HepG2 (cell line): ENCODE measurements around the gene LRRC51. TPM values are rescaled to one million over a fixed set of nuclear protein-coding genes. Genes with fewer than 3 reads are reported as not detected.

ENCODE experiments used
- AHDC1 ChIP-seq: sonication (generic); formaldehyde crosslinking; IDR thresholded peaks from 2 replicates; pipeline ENCODE4 v1.5.1; 2020; ENCODE audit warnings: mild to moderate bottlenecking, missing genetic modification reagents, borderline replicate concordance
- AKAP8 ChIP-seq: sonication (generic); formaldehyde crosslinking; IDR thresholded peaks from 2 replicates; pipeline ENCODE4 v1.5.1; 2020; ENCODE audit warnings: mild to moderate bottlenecking, missing genetic modification reagents
- ATF2 ChIP-seq: sonication (generic); formaldehyde crosslinking; IDR thresholded peaks from 2 replicates; pipeline ENCODE4 v1.4.0; 2020; ENCODE audit warnings: missing genetic modification reagents
- GFI1 ChIP-seq: sonication (generic); formaldehyde crosslinking; IDR thresholded peaks from 2 replicates; pipeline ENCODE4 v1.5.0; 2020; ENCODE audit warnings: missing genetic modification reagents, mild to moderate bottlenecking, borderline replicate concordance
- GMEB1 ChIP-seq: sonication (generic); formaldehyde crosslinking; IDR thresholded peaks from 2 replicates; pipeline ENCODE4 v1.5.1; 2020; ENCODE audit warnings: missing genetic modification reagents, mild to moderate bottlenecking, borderline replicate concordance
- ISL2 ChIP-seq: sonication (generic); formaldehyde crosslinking; IDR thresholded peaks from 2 replicates; pipeline ENCODE4 v1.5.0; 2020; ENCODE audit warnings: missing genetic modification reagents
- KLF13 ChIP-seq: sonication (generic); formaldehyde crosslinking; IDR thresholded peaks from 2 replicates; pipeline ENCODE4 v1.4.0; 2020; ENCODE audit warnings: mild to moderate bottlenecking, missing genetic modification reagents
- KMT2B ChIP-seq: IDR thresholded peaks from 2 replicates; pipeline ENCODE4 v1.6.1; 2016; ENCODE audit warnings: missing genetic modification reagents, missing compliant biosample characterization
- NRL ChIP-seq: sonication (generic); formaldehyde crosslinking; IDR thresholded peaks from 2 replicates; pipeline ENCODE4 v1.5.0; 2020; ENCODE audit warnings: missing genetic modification reagents, mild to moderate bottlenecking, moderate library complexity, borderline replicate concordance
- SRSF4 ChIP-seq: fragments of 200-400 bp; formaldehyde crosslinking; IDR thresholded peaks from one replicate; pipeline ENCODE4 v1.6.1; 2018; ENCODE audit warnings: mild to moderate bottlenecking, low read depth, low read length, moderate library complexity; ENCODE audit not compliant: poor library complexity, severe bottlenecking
- USF2 ChIP-seq, 2 experiments: sonication (generic) in 1 of 2; formaldehyde crosslinking in 1 of 2; IDR thresholded peaks; 2 replicates each; pipeline versions ENCODE4 v1.5.1 to v1.6.1; 2011 to 2020; ENCODE audit warnings: borderline replicate concordance in 1 of 2, low read depth in 1 of 2, low read length in 1 of 2, mild to moderate bottlenecking in 1 of 2, missing genetic modification reagents in 1 of 2, moderate library complexity in 1 of 2
- ZBTB7A ChIP-seq: sonication (generic); formaldehyde crosslinking; IDR thresholded peaks from 2 replicates; pipeline ENCODE4 v1.8.0; 2022; ENCODE audit warnings: mild to moderate bottlenecking, missing genetic modification reagents
- ZNF331 ChIP-seq: sonication (generic); formaldehyde crosslinking; IDR thresholded peaks from 2 replicates; pipeline ENCODE4 v1.4.0; 2020; ENCODE audit warnings: missing genetic modification reagents
- ZNF7 ChIP-seq: IDR thresholded peaks from 2 replicates; pipeline ENCODE4 v1.6.1; 2016; ENCODE audit warnings: missing biosample characterization, missing genetic modification reagents
- ZNF83 ChIP-seq: sonication (generic); formaldehyde crosslinking; IDR thresholded peaks from 2 replicates; pipeline ENCODE4 v1.4.0; 2020; ENCODE audit warnings: missing genetic modification reagents, mild to moderate bottlenecking, borderline replicate concordance
- polyA plus RNA-seq, 8 experiments: library from polyadenylated mRNA; depleted of rRNA in 3 of 8; stranded (reverse) in 7 of 8; unstranded in 1 of 8; fragments of >200 nt; fragmentation: Illumina TruSeq in 4 of 8; extraction: Trizol in 4 of 8; gene quantifications; 2 replicates each; pipeline versions ENCODE4 v1.2.1 to v1.2.3, GENCODE V29; 2011 to 2016; ENCODE audit warnings: low read depth in 4 of 8, missing spikeins in 1 of 8, mixed read lengths in 1 of 8; ENCODE audit not compliant: insufficient read depth in 1 of 8
- total RNA-seq, 5 experiments: library from RNA; depleted of rRNA; stranded (reverse); fragments of >200 nt; fragmentation: Illumina TruSeq; extraction: Trizol; gene quantifications; 2 replicates each; pipeline ENCODE4 v1.2.3, GENCODE V29; 2016; ENCODE audit warnings: low read depth in 1 of 5

Gene LRRC51
- total and polyA plus RNA-seq, 2 of the 13 experiments (the other 11 are each of a cell fraction or from before 2014, with no cell fraction given), result 5.3 to 6.0 TPM

- TF ChIP-seq USF2 (IDR thresholded peaks at IDR 0.05; ENCODE audit: low read depth, low read length) (peak; percentile 99), USF2 (CRISPR knock-in tag; IDR thresholded peaks at IDR 0.05; ENCODE audit: borderline replicate concordance) (peak; percentile 96; the same call in 1 of the 2 replicates), GMEB1 (CRISPR knock-in tag) (peak; percentile 76; the same call in 1 of the 2 replicates), NRL (CRISPR knock-in tag) (no peak), SRSF4 (no peak), ZNF7 (no peak), KMT2B (CRISPR knock-in tag) (peak; percentile 67), ZBTB7A (CRISPR knock-in tag) (no peak), AHDC1 (CRISPR knock-in tag) (0 out of 2 replicates have a peak, but pooled peaks have one; percentile 21), KLF13 (no peak), AKAP8 (CRISPR knock-in tag) (no peak), ZNF331 (CRISPR knock-in tag) (peak; percentile 10; the same call in 1 of the 2 replicates), ZNF83 (CRISPR knock-in tag) (peak; percentile 54; the same call in 1 of the 2 replicates), GFI1 (CRISPR knock-in tag) (no peak), ISL2 (peak; percentile 1; the same call in 1 of the 2 replicates), ATF2 (peak; percentile 75)
Measured at GRCh38 chr11:72102946-72103753, 22.5 kb downstream of the LRRC51 start, which contains the start of gene LAMTOR1 (continued).
